ENCODE results near the gene OSBP2. TPM values are rescaled to one million over a fixed set of nuclear protein-coding genes. Genes with fewer than 3 reads are reported as not detected.

The OSBP2 gene
- total RNA-seq, 1 experiment from 2014 or later: 0.37 TPM

- Histone ChIP-seq H3K27ac (no peak overlapping the region), H3K4me1 (replicated peaks) (no peaks in the 10 kb centered on the region), H3K27me3 (replicated peaks) (no peaks in the 10 kb centered on the region), H3K4me3 (no peak overlapping the region), H3K9me3 (replicated peaks) (no peaks in the 10 kb centered on the region), H3K36me3 (no peaks in the 10 kb centered on the region)
- DNase-seq (ENCODE audit: low read depth in 1 of 2, low spot score in 2 of 2): peak in 1 of 2 experiments; percentile 33
Observed at GRCh38 chr22:30892731-30893221, 198.1 kb downstream of the OSBP2 start.

GRCh38 chr22:30893434-30894370 lies 199.0 kb downstream of the OSBP2 start:
- Histone ChIP-seq H3K4me3 (no peak overlapping the region), H3K9me3 (replicated peaks) (no peaks in the 10 kb centered on the region), H3K36me3 (no peaks in the 10 kb centered on the region), H3K4me1 (replicated peaks) (no peaks in the 10 kb centered on the region), H3K27me3 (replicated peaks) (no peaks in the 10 kb centered on the region), H3K27ac (no peak overlapping the region)
- peak in 1 of 2 experiments; percentile 35 for DNase-seq (ENCODE audit: low read depth in 1 of 2, low spot score in 2 of 2)

- H3K36me3 ChIP-seq: no peaks in the 10 kb centered on the region
- H3K9me3 ChIP-seq (replicated peaks): no peaks in the 10 kb centered on the region
- no peak overlapping the region for H3K4me3 ChIP-seq
- no peak for DNase-seq (ENCODE audit: low read depth in 1 of 2, low spot score in 2 of 2)
- no peak overlapping the region for H3K27ac ChIP-seq
- H3K4me1 ChIP-seq (replicated peaks): no peaks in the 10 kb centered on the region
- H3K27me3 ChIP-seq (replicated peaks): no peaks in the 10 kb centered on the region
Observed at GRCh38 chr22:30894371-30894740, 199.7 kb downstream of the OSBP2 start.

- no peak overlapping the region for H3K27ac ChIP-seq
- H3K36me3 ChIP-seq: no peaks in the 10 kb centered on the region
- H3K4me1 ChIP-seq (replicated peaks): no peaks in the 10 kb centered on the region
- no peak overlapping the region for H3K4me3 ChIP-seq
- no peaks in the 10 kb centered on the region for H3K9me3 ChIP-seq (replicated peaks)
- no peaks in the 10 kb centered on the region for H3K27me3 ChIP-seq (replicated peaks)
- DNase-seq (ENCODE audit: low read depth in 1 of 2, low spot score in 2 of 2): peak in 1 of 2 experiments; percentile 25
Observed at GRCh38 chr22:30902496-30903357, 208.1 kb downstream of the OSBP2 start.

- Histone ChIP-seq H3K4me1 (replicated peaks) (no peaks in the 10 kb centered on the region), H3K27me3 (replicated peaks) (no peaks in the 10 kb centered on the region), H3K27ac (no peak overlapping the region), H3K36me3 (no peaks in the 10 kb centered on the region), H3K4me3 (no peak overlapping the region), H3K9me3 (replicated peaks) (no peaks in the 10 kb centered on the region)
- peak in 1 of 2 experiments; percentile 21 for DNase-seq (ENCODE audit: low read depth in 1 of 2, low spot score in 2 of 2)
Observed at GRCh38 chr22:30903876-30904460, 209.3 kb downstream of the OSBP2 start.

GRCh38 chr22:30905696-30906341 lies 211.1 kb downstream of the OSBP2 start:
- Histone ChIP-seq H3K9me3 (replicated peaks) (no peaks in the 10 kb centered on the region), H3K4me1 (replicated peaks) (no peaks in the 10 kb centered on the region), H3K4me3 (no peak overlapping the region), H3K27me3 (replicated peaks) (no peaks in the 10 kb centered on the region), H3K36me3 (no peaks in the 10 kb centered on the region), H3K27ac (no peak overlapping the region)
- DNase-seq (ENCODE audit: low read depth in 1 of 2, low spot score in 2 of 2): peak in 1 of 2 experiments; percentile 39

- peak in 1 of 2 experiments; percentile 34 for DNase-seq (ENCODE audit: low read depth in 1 of 2, low spot score in 2 of 2)
- H3K27ac ChIP-seq: no peak overlapping the region
- no peaks in the 10 kb centered on the region for H3K9me3 ChIP-seq (replicated peaks)
- H3K27me3 ChIP-seq (replicated peaks): no peaks in the 10 kb centered on the region
- no peaks in the 10 kb centered on the region for H3K36me3 ChIP-seq
- H3K4me1 ChIP-seq (replicated peaks): no peaks in the 10 kb centered on the region
- no peak overlapping the region for H3K4me3 ChIP-seq
Observed at GRCh38 chr22:30906411-30906810, 211.7 kb downstream of the OSBP2 start.

GRCh38 chr22:30906946-30907345 lies 212.3 kb downstream of the OSBP2 start:
- Histone ChIP-seq H3K4me3 (no peak overlapping the region), H3K36me3 (no peaks in the 10 kb centered on the region), H3K9me3 (replicated peaks) (no peaks in the 10 kb centered on the region), H3K27ac (no peak overlapping the region), H3K4me1 (replicated peaks) (no peaks in the 10 kb centered on the region), H3K27me3 (replicated peaks) (no peaks in the 10 kb centered on the region)
- peak in 1 of 2 experiments; percentile 25 for DNase-seq (ENCODE audit: low read depth in 1 of 2, low spot score in 2 of 2)

- Histone ChIP-seq H3K9me3 (replicated peaks) (no peaks in the 10 kb centered on the region), H3K36me3 (no peaks in the 10 kb centered on the region)
Observed at GRCh38 chr22:30908051-30908461, 213.4 kb downstream of the OSBP2 start.

GRCh38 chr22:30909306-30909705 lies 214.6 kb downstream of the OSBP2 start:
- Histone ChIP-seq H3K36me3 (no peaks in the 10 kb centered on the region), H3K4me1 (replicated peaks) (no peaks in the 10 kb centered on the region), H3K27ac (no peak overlapping the region), H3K27me3 (replicated peaks) (no peaks in the 10 kb centered on the region), H3K9me3 (replicated peaks) (no peaks in the 10 kb centered on the region), H3K4me3 (no peak overlapping the region)
- peak in 1 of 2 experiments; percentile 15 for DNase-seq (ENCODE audit: low read depth in 1 of 2, low spot score in 2 of 2)

More at GRCh38 chr22:30908051-30908461, 213.4 kb downstream of the OSBP2 start:
- Histone ChIP-seq H3K4me3 (no peak overlapping the region), H3K27me3 (replicated peaks) (no peaks in the 10 kb centered on the region), H3K27ac (no peak overlapping the region), H3K4me1 (replicated peaks) (no peaks in the 10 kb centered on the region)
- peak in 1 of 2 experiments; percentile 24 for DNase-seq (ENCODE audit: low read depth in 1 of 2, low spot score in 2 of 2)

GRCh38 chr22:30910358-30910757 lies 215.7 kb downstream of the OSBP2 start:
- H3K4me3 ChIP-seq: no peak overlapping the region
- no peaks in the 10 kb centered on the region for H3K9me3 ChIP-seq (replicated peaks)
- H3K4me1 ChIP-seq (replicated peaks): no peaks in the 10 kb centered on the region
- H3K27ac ChIP-seq: no peak overlapping the region
- no peaks in the 10 kb centered on the region for H3K36me3 ChIP-seq
- peak in 1 of 2 experiments; percentile 23 for DNase-seq (ENCODE audit: low read depth in 1 of 2, low spot score in 2 of 2)
- H3K27me3 ChIP-seq (replicated peaks): no peaks in the 10 kb centered on the region

GRCh38 chr22:30918761-30919160 lies 224.1 kb downstream of the OSBP2 start:
- Histone ChIP-seq H3K4me3 (no peak overlapping the region), H3K4me1 (replicated peaks) (no peaks in the 10 kb centered on the region), H3K9me3 (replicated peaks) (no peaks in the 10 kb centered on the region), H3K27ac (no peak overlapping the region), H3K36me3 (no peaks in the 10 kb centered on the region), H3K27me3 (replicated peaks) (peaks cover 10% of the 10 kb centered on the region; the same call in 1 of the 2 replicates)
- DNase-seq (ENCODE audit: low read depth in 1 of 2, low spot score in 2 of 2): no peak

- DNase-seq (ENCODE audit: low read depth in 1 of 2, low spot score in 2 of 2): no peak
- H3K9me3 ChIP-seq (replicated peaks): no peaks in the 10 kb centered on the region
- no peak overlapping the region for H3K27ac ChIP-seq
- no peak overlapping the region for H3K4me3 ChIP-seq
- peaks cover 10% of the 10 kb centered on the region; the same call in 1 of the 2 replicates for H3K27me3 ChIP-seq (replicated peaks)
- H3K36me3 ChIP-seq: no peaks in the 10 kb centered on the region
- no peaks in the 10 kb centered on the region for H3K4me1 ChIP-seq (replicated peaks)
Observed at GRCh38 chr22:30919973-30920372, 225.3 kb downstream of the OSBP2 start.
